GM18909 (cell line): Measurements from ENCODE around the gene FAIM2.

Experiments
- ATAC-seq: cut with Tn5 transposase; IDR thresholded peaks from one replicate; pipeline ENCODE4 v1.9.1; 2021; ENCODE audit warnings: mild to moderate bottlenecking; ENCODE audit not compliant: unreplicated experiment, poor library complexity

Gene FAIM2

GRCh38 chr12:49900371-49900770, 3.3 kb downstream of the FAIM2 start:
- ATAC-seq = no peak

- no peak for ATAC-seq
These were observed 3.8 kb downstream of the FAIM2 start for GRCh38 chr12:49899921-49900320.

GRCh38 chr12:49899286-49899843, 4.3 kb downstream of the FAIM2 start:
- ATAC-seq = no peak

- no peak for ATAC-seq
These were observed 6.4 kb downstream of the FAIM2 start for GRCh38 chr12:49897276-49897675.

- ATAC-seq = no peak
These were observed 7.9 kb downstream of the FAIM2 start for GRCh38 chr12:49895773-49896172.

GRCh38 chr12:49894751-49895148, 8.9 kb downstream of the FAIM2 start:
- ATAC-seq = no peak

- no peak for ATAC-seq
These were observed 9.6 kb downstream of the FAIM2 start for GRCh38 chr12:49893753-49894750.

- no peak for ATAC-seq
These were observed 10.9 kb downstream of the FAIM2 start for GRCh38 chr12:49892732-49893317.

- no peak for ATAC-seq
These were observed 11.5 kb downstream of the FAIM2 start for GRCh38 chr12:49892084-49892731.

GRCh38 chr12:49891476-49891875, 12.2 kb downstream of the FAIM2 start:
- ATAC-seq = no peak

- no peak for ATAC-seq
These were observed 12.7 kb downstream of the FAIM2 start for GRCh38 chr12:49891012-49891411.

GRCh38 chr12:49890096-49890461, 13.6 kb downstream of the FAIM2 start:
- no peak for ATAC-seq

GRCh38 chr12:49889361-49890095, 14.2 kb downstream of the FAIM2 start:
- no peak for ATAC-seq

- no peak for ATAC-seq
These were observed 15.1 kb downstream of the FAIM2 start for GRCh38 chr12:49888461-49889151.

- ATAC-seq = no peak
These were observed 15.9 kb downstream of the FAIM2 start for GRCh38 chr12:49887536-49888401.

GRCh38 chr12:49887091-49887490, 16.6 kb downstream of the FAIM2 start:
- no peak for ATAC-seq

- ATAC-seq = no peak
These were observed 17.8 kb downstream of the FAIM2 start for GRCh38 chr12:49885663-49886461.

GRCh38 chr12:49885118-49885517, 18.6 kb downstream of the FAIM2 start:
- no peak for ATAC-seq
